HG02884 (cell line): ENCODE data around the gene NAPSA.
"Not testable (repeated sequence)": the region's sequence is repeated elsewhere in the genome, so short reads cannot be mapped to it uniquely, and the experiment has no call there.

Experiments
- ATAC-seq: cut with Tn5 transposase; IDR thresholded peaks from one replicate; pipeline ENCODE4 v1.9.1; 2021; ENCODE audit warnings: mild to moderate bottlenecking, moderate library complexity; ENCODE audit not compliant: unreplicated experiment

The NAPSA gene

GRCh38 chr19:50361290-50362029 is 4.0 kb downstream of the NAPSA start:
- no peak for ATAC-seq

- ATAC-seq, result no peak
Observed at GRCh38 chr19:50359328-50359818, 6.1 kb downstream of the NAPSA start.

GRCh38 chr19:50358483-50359327 is 6.7 kb downstream of the NAPSA start:
- ATAC-seq, result no peak

- no peak for ATAC-seq
Observed at GRCh38 chr19:50357178-50358100, 8.0 kb downstream of the NAPSA start.

GRCh38 chr19:50356691-50357177 is 8.7 kb downstream of the NAPSA start:
- no peak for ATAC-seq

- ATAC-seq, result not testable (repeated sequence)
Observed at GRCh38 chr19:50353487-50353880, 12.0 kb downstream of the NAPSA start.

GRCh38 chr19:50352242-50352641 is 13.2 kb downstream of the NAPSA start:
- ATAC-seq, result no peak

GRCh38 chr19:50349277-50350057 is 16.0 kb downstream of the NAPSA start:
- no peak for ATAC-seq

- ATAC-seq, result not testable (repeated sequence)
Observed at GRCh38 chr19:50347089-50347581, 18.3 kb downstream of the NAPSA start.

GRCh38 chr19:50344661-50345318 is 20.6 kb downstream of the NAPSA start:
- ATAC-seq, result no peak

- peak; percentile 74 for ATAC-seq
Observed at GRCh38 chr19:50341091-50341564, 24.3 kb downstream of the NAPSA start.

GRCh38 chr19:50340331-50340730 is 25.1 kb downstream of the NAPSA start:
- no peak for ATAC-seq

GRCh38 chr19:50337031-50337430 is 28.4 kb downstream of the NAPSA start:
- ATAC-seq, result not testable (repeated sequence)

GRCh38 chr19:50334741-50335421 is 30.6 kb downstream of the NAPSA start:
- no peak for ATAC-seq

GRCh38 chr19:50333737-50334617 is 31.5 kb downstream of the NAPSA start:
- ATAC-seq, result peak; percentile 19

GRCh38 chr19:50333235-50333736 is 32.2 kb downstream of the NAPSA start:
- ATAC-seq, result peak; percentile 42
